HepG2 (cell line): ENCODE measurements around the gene RAPGEFL1. TPM values are rescaled to one million over a fixed set of nuclear protein-coding genes. Genes with fewer than 3 reads are reported as not detected.

Experiments
- ATAC-seq: fragments of 200-7000 bp; cut with Tn5 transposase; 3 replicates; pipeline ENCODE4 v1.9.1; 2020; ENCODE audit warnings: mild to moderate bottlenecking, moderate library complexity
- BruUV-seq: library from RNA; stranded (reverse); fragments of 400-500 nt; replicated peaks from 2 replicates; lab custom pipeline; 2021; lab: Mats Ljungman, UMichigan
- CTCF ChIA-PET: fragments of 300-600 bp; formaldehyde crosslinking; extraction: SDS; loops from one replicate; lab custom pipeline; 2021; ENCODE audit warnings: low total read pairs, inconsistent platforms, low intra/inter-chr PET ratio; lab: Yijun Ruan, JAX
- POLR2A ChIA-PET: fragments of 350-600 bp; sonication (Branson Sonifier 250); formaldehyde crosslinking; loops from one replicate; lab custom pipeline; 2020; ENCODE audit warnings: antibody characterized with exemption, inconsistent platforms; lab: Yijun Ruan, JAX
- DNase-seq: peaks from one replicate; pipeline ENCODE4 v3.0.0-alpha.2; 2015; ENCODE audit warnings: low spot score
- FAIRE-seq: peaks from 3 replicates; lab custom pipeline; 2011; peaks lifted over from hg19 to GRCh38; lab: Jason Lieb, UNC
- H2AFZ ChIP-seq: one replicate; pipeline ENCODE4 v1.6.1; 2011; ENCODE audit warnings: low read length, inconsistent platforms
- H3K27ac ChIP-seq: fragments of 300-600 bp; 3 replicates; pipeline ENCODE4 v1.8.0; 2011; ENCODE audit warnings: mixed run types, mild to moderate bottlenecking, mixed read lengths, low read length, inconsistent platforms; ENCODE audit not compliant: insufficient read depth; ENCODE audit errors: extremely low read length
- H3K27me3 ChIP-seq, 2 experiments: fragments of 200-600 bp in 1 of 2; 2 replicates in 1 of 2; 3 replicates in 1 of 2; pipeline versions ENCODE4 v1.6.0 to v1.8.0; 2011; ENCODE audit warnings: low read length in 2 of 2, mild to moderate bottlenecking in 2 of 2, moderate library complexity in 2 of 2, inconsistent platforms in 1 of 2; ENCODE audit not compliant: insufficient read depth in 2 of 2, control insufficient read depth in 1 of 2
- H3K36me3 ChIP-seq, 2 experiments: fragments of 200-600 bp in 1 of 2; replicated peaks in 1 of 2; 2 replicates in 1 of 2; 3 replicates in 1 of 2; pipeline versions ENCODE4 v1.5.1 to v1.8.0; 2011; ENCODE audit warnings: low read length in 2 of 2, inconsistent platforms in 1 of 2; ENCODE audit not compliant: insufficient read depth in 2 of 2, control insufficient read depth in 1 of 2
- H3K4me1 ChIP-seq: 2 replicates; pipeline ENCODE4 v1.5.1; 2012; ENCODE audit warnings: low read length, inconsistent platforms; ENCODE audit not compliant: insufficient read depth
- H3K4me2 ChIP-seq: 2 replicates; pipeline ENCODE4 v1.6.0; 2011; ENCODE audit warnings: low read depth, low read length, inconsistent platforms
- H3K4me3 ChIP-seq, 3 experiments: fragments of 200-600 bp in 1 of 3; sonication (generic), shearing (Covaris generic) in 1 of 3; replicated peaks in 1 of 3; 2 replicates each; pipeline ENCODE4 v1.5.1; 2011 to 2016; ENCODE audit warnings: low read length in 3 of 3, inconsistent platforms in 2 of 3, low read depth in 2 of 3, mild to moderate bottlenecking in 2 of 3, control low read depth in 1 of 3, mixed read lengths in 1 of 3; ENCODE audit not compliant: insufficient read depth in 1 of 3
- H3K79me2 ChIP-seq: one replicate; pipeline ENCODE4 v1.6.1; 2011; ENCODE audit warnings: low read length, inconsistent platforms; ENCODE audit not compliant: insufficient read depth
- H3K9ac ChIP-seq: 2 replicates; pipeline ENCODE4 v1.6.0; 2011; ENCODE audit warnings: mild to moderate bottlenecking, low read depth, low read length, inconsistent platforms; ENCODE audit not compliant: insufficient read depth
- H3K9me3 ChIP-seq: 2 replicates; pipeline ENCODE4 v1.5.1; 2012; ENCODE audit warnings: mild to moderate bottlenecking, low read length
- H4K20me1 ChIP-seq: 2 replicates; pipeline ENCODE4 v1.6.0; 2011; ENCODE audit warnings: inconsistent platforms, mild to moderate bottlenecking, low read length, moderate library complexity; ENCODE audit not compliant: insufficient read depth
- AKAP8 ChIP-seq: sonication (generic); formaldehyde crosslinking; IDR thresholded peaks from 2 replicates; pipeline ENCODE4 v1.5.1; 2020; ENCODE audit warnings: mild to moderate bottlenecking, missing genetic modification reagents
- ARID4A ChIP-seq: sonication (generic); formaldehyde crosslinking; IDR thresholded peaks from 2 replicates; pipeline ENCODE4 v1.5.0; 2020; ENCODE audit warnings: mild to moderate bottlenecking, missing genetic modification reagents, borderline replicate concordance
- ATF1 ChIP-seq: IDR thresholded peaks from 2 replicates; pipeline ENCODE4 v1.6.1; 2016; ENCODE audit warnings: mild to moderate bottlenecking, control low read depth
- CCAR2 ChIP-seq: fragments of 200-400 bp; formaldehyde crosslinking; optimal IDR thresholded peaks from 2 replicates; pipeline ENCODE3; 2018; ENCODE audit warnings: low read depth, mild to moderate bottlenecking, low read length, moderate library complexity
- CCDC6 ChIP-seq: sonication (generic); formaldehyde crosslinking; IDR thresholded peaks from 2 replicates; pipeline ENCODE4 v1.8.1; 2022; ENCODE audit warnings: mild to moderate bottlenecking, missing genetic modification reagents, moderate library complexity
- CHD4 ChIP-seq: fragments of 200-600 bp; sonication (generic); IDR thresholded peaks from 2 replicates; pipeline ENCODE4 v1.7.0; 2017; ENCODE audit warnings: mild to moderate bottlenecking, low read length, borderline replicate concordance
- DMAP1 ChIP-seq: IDR thresholded peaks from 2 replicates; pipeline ENCODE4 v1.6.1; 2016
- ERF ChIP-seq: IDR thresholded peaks from 2 replicates; pipeline ENCODE4 v1.6.1; 2018; ENCODE audit warnings: missing biosample characterization, missing genetic modification reagents
- GATA4 ChIP-seq: sonication (generic); IDR thresholded peaks from 2 replicates; pipeline ENCODE4 v1.6.1; 2016; ENCODE audit warnings: antibody characterized with exemption, low read depth, borderline replicate concordance
- MAZ ChIP-seq, 2 experiments: sonication (generic) in 1 of 2; formaldehyde crosslinking in 1 of 2; IDR thresholded peaks; 2 replicates each; pipeline versions ENCODE4 v1.5.0 to v1.6.1; 2012 to 2020; ENCODE audit warnings: low read depth in 2 of 2, mild to moderate bottlenecking in 2 of 2, borderline replicate concordance in 1 of 2, improper control_type of control experiment in 1 of 2, low read length in 1 of 2, missing genetic modification reagents in 1 of 2, moderate library complexity in 1 of 2
- WIZ ChIP-seq: sonication (generic); formaldehyde crosslinking; IDR thresholded peaks from 2 replicates; pipeline ENCODE4 v1.5.1; 2020; ENCODE audit warnings: mild to moderate bottlenecking, missing genetic modification reagents
- ZBTB20 ChIP-seq: sonication (generic); formaldehyde crosslinking; IDR thresholded peaks from 2 replicates; pipeline ENCODE4 v1.8.1; 2023; ENCODE audit warnings: missing genetic modification reagents, low read depth, mild to moderate bottlenecking, borderline replicate concordance
- ZNF251 ChIP-seq: sonication (generic); formaldehyde crosslinking; IDR thresholded peaks from 2 replicates; pipeline ENCODE4 v1.9.0; 2021; ENCODE audit warnings: mild to moderate bottlenecking, missing genetic modification reagents
- ZNF350 ChIP-seq: sonication (generic); formaldehyde crosslinking; IDR thresholded peaks from 2 replicates; pipeline ENCODE4 v1.4.0; 2020; ENCODE audit warnings: mild to moderate bottlenecking, low read depth, missing genetic modification reagents, borderline replicate concordance
- ZNF451 ChIP-seq: sonication (generic); formaldehyde crosslinking; IDR thresholded peaks from 2 replicates; pipeline ENCODE4 v1.5.0; 2020; ENCODE audit warnings: mild to moderate bottlenecking, missing genetic modification reagents
- ZNF460 ChIP-seq: sonication (generic); formaldehyde crosslinking; IDR thresholded peaks from 2 replicates; pipeline ENCODE4 v1.5.1; 2020; ENCODE audit warnings: missing genetic modification reagents, mild to moderate bottlenecking, borderline replicate concordance
- ZNF580 ChIP-seq: IDR thresholded peaks from 2 replicates; pipeline ENCODE4 v1.6.1; 2016; ENCODE audit warnings: low read depth, borderline replicate concordance
- ZNF607 ChIP-seq: sonication (generic); formaldehyde crosslinking; IDR thresholded peaks from 2 replicates; pipeline ENCODE4 v1.5.1; 2020; ENCODE audit warnings: missing genetic modification reagents, mild to moderate bottlenecking, borderline replicate concordance
- ZNF747 ChIP-seq: sonication (generic); formaldehyde crosslinking; IDR thresholded peaks from 2 replicates; pipeline ENCODE4 v1.8.1; 2023; ENCODE audit warnings: missing genetic modification reagents, mild to moderate bottlenecking, borderline replicate concordance
- ZSCAN30 ChIP-seq: sonication (generic); formaldehyde crosslinking; IDR thresholded peaks from 2 replicates; pipeline ENCODE4 v1.5.0; 2020; ENCODE audit warnings: mild to moderate bottlenecking, missing genetic modification reagents
- ZSCAN9 ChIP-seq: IDR thresholded peaks from 2 replicates; pipeline ENCODE4 v1.6.1; 2016; ENCODE audit warnings: borderline replicate concordance
- WGBS: methylation state at CpG from one replicate; pipeline ENCODE4 v1.1.6; 2017; ENCODE audit warnings: low lambda C conversion rate; 5-methylcytosine and 5-hydroxymethylcytosine counted together
- in situ Hi-C: cut with HindIII; loops from 2 replicates; pipeline ENCODE4 v1.10.0; 2017; ENCODE audit warnings: low pct_unique_long_range_greater_than_20kb; ENCODE audit not compliant: extremely low pct_ligation_motif_present
- intact Hi-C: fragments of 100-400 bp; cut with micrococcal nuclease; formaldehyde crosslinking; loops from one replicate; pipeline ENCODE4 v1.10.0; 2022; ENCODE audit not compliant: unreplicated experiment
- polyA plus RNA-seq, 8 experiments: library from polyadenylated mRNA; depleted of rRNA in 3 of 8; stranded (reverse) in 7 of 8; unstranded in 1 of 8; fragments of >200 nt; fragmentation: Illumina TruSeq in 4 of 8; extraction: Trizol in 4 of 8; gene quantifications; 2 replicates each; pipeline versions ENCODE4 v1.2.1 to v1.2.3, GENCODE V29; 2011 to 2016; ENCODE audit warnings: low read depth in 4 of 8, missing spikeins in 1 of 8, mixed read lengths in 1 of 8; ENCODE audit not compliant: insufficient read depth in 1 of 8
- total RNA-seq, 5 experiments: library from RNA; depleted of rRNA; stranded (reverse); fragments of >200 nt; fragmentation: Illumina TruSeq; extraction: Trizol; gene quantifications; 2 replicates each; pipeline ENCODE4 v1.2.3, GENCODE V29; 2016; ENCODE audit warnings: low read depth in 1 of 5

RAPGEFL1 gene
- total and polyA plus RNA-seq, 2 of the 13 experiments (the other 11 are each of a cell fraction or from before 2014, with no cell fraction given) = 4.5 to 7.8 TPM

GRCh38 chr17:40241252-40241834, 64.1 kb downstream of the RAPGEFL1 start (continued):
- TF ChIP-seq ZNF607 (no peak), ZNF251 (CRISPR knock-in tag) (no peak), GATA4 (no peak)

DNA sequence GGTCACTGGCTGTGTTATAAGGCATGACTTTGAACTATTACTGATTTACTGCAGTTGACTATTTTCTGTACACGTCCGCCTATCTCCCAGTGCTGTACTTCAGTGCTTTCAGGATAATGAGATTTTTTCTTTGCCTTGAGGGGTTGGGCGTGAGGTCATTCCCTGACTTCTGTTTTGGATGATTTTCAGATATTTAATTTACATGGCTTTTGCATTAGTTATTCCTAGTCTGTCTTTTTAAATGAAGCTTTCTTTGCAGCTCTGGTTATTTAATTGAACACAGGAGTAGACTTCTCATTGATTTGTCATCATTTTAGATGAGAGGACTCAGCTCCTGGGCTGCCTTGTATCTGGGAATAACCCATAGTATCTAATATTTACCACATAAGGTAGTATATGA, 65.5 kb downstream of the RAPGEFL1 start:
- Histone ChIP-seq H3K27me3 (no peaks in the 10 kb centered on the region), H3K4me1 (no peaks in the 10 kb centered on the region), H3K9ac (no peak overlapping the region), H2AFZ (no peak overlapping the region), H3K79me2 (peaks cover 55% of the 10 kb centered on the region), H3K9me3 (no peaks in the 10 kb centered on the region), H4K20me1 (no peaks in the 10 kb centered on the region), H3K4me2 (no peak overlapping the region), H3K36me3 (peaks cover 3 to 6% of the 10 kb centered on the region in 2 experiments; a peak in 4 of 5 replicates), H3K4me3 (no peak overlapping the region), H3K27ac (no peak overlapping the region)
- no TSS peak for BruUV-seq
- CTCF ChIA-PET = no interaction called here
- intact Hi-C loops (no loop called here), in situ Hi-C loops (no loop called here)
- no peak for DNase-seq
- no peak for ATAC-seq
- no peak for FAIRE-seq
- WGBS = over 99% methylated on average over 3 of the region's 3 CpGs
- POLR2A ChIA-PET = no interaction called here
- TF ChIP-seq CHD4 = no peak
- TF ChIP-seq ZNF747 (CRISPR knock-in tag) = no peak
- no peak for TF ChIP-seq CCAR2
- TF ChIP-seq MAZ (IDR thresholded peaks at IDR 0.05; ENCODE audit: borderline replicate concordance, low read depth, low read length) = no peak
- no peak for TF ChIP-seq MAZ (CRISPR knock-in tag; IDR thresholded peaks at IDR 0.05; ENCODE audit: low read depth)
- TF ChIP-seq CCDC6 (CRISPR knock-in tag) = no peak
- no peak for TF ChIP-seq ZNF451 (CRISPR knock-in tag)
- TF ChIP-seq ZNF350 (CRISPR knock-in tag) = no peak
- no peak for TF ChIP-seq ZSCAN30
- no peak for TF ChIP-seq AKAP8 (CRISPR knock-in tag)
- no peak for TF ChIP-seq ZSCAN9
- TF ChIP-seq DMAP1 (CRISPR knock-in tag) = no peak
- no peak for TF ChIP-seq ATF1
- TF ChIP-seq WIZ = no peak
- TF ChIP-seq ZNF580 (CRISPR knock-in tag) = no peak
- no peak for TF ChIP-seq ZNF460 (CRISPR knock-in tag)
- no peak for TF ChIP-seq ERF (CRISPR knock-in tag)
- TF ChIP-seq ARID4A (CRISPR knock-in tag) = no peak
- TF ChIP-seq ZBTB20 (CRISPR knock-in tag) = no peak
